ENCODE data around the gene ZNF800. TPM values are rescaled to one million over a fixed set of nuclear protein-coding genes. Genes with fewer than 3 reads are reported as not detected.
A peak's percentile ranks its signal among the peaks of the same experiment; 100 is the strongest.

The ZNF800 gene
- total and polyA plus RNA-seq, 9 donors = 10.0 to 33.2 (median 11.7) TPM

DNA sequence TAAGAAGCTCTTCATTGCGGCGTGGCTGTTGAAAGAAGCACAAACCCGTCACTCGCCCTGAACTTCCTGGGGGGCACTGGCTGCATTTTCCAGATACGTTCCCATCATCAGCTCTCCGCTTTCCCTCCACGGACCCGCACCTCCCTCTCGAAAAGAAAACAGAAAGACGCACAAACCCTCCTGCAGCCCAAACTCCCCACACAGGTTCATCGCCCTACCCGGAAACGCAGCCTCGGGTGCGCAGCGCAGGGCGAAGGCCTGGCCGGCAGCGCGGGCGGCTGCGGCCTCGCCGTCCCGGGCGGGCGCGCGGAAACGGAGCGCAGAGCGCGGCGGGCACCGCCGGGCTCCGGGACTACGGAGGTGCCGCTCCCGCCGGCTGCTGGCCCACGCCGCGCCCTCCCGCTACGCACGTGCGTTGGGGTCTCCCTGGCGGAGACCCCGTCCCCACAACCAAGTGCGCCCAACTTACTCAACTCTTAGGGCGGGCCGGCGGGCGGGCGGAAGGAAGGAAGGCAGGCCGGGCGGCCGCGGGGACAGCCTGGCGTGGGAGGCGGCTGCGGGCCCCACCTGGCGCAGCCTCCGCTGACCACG lies 822 bp downstream of the ZNF800 start:
- Histone ChIP-seq H3K9me3 (replicated peaks; ENCODE audit: control insufficient read depth, low read depth, low read length) (no peaks in the 10 kb centered on the region), H3K27ac (ENCODE audit: low read length) (peak overlapping the region; percentile 96), H3K4me3 (ENCODE audit: low read length) (peak overlapping the region; percentile 91), H3K4me1 (ENCODE audit: control insufficient read depth, insufficient read depth, low read length) (peaks cover 12% of the 10 kb centered on the region), H3K27me3 (ENCODE audit: control insufficient read depth, insufficient read depth, low read length) (peaks cover 2% of the 10 kb centered on the region), H3K36me3 (ENCODE audit: control insufficient read depth, insufficient read depth, low read length) (peaks cover 3% of the 10 kb centered on the region)
- WGBS (ENCODE audit: insufficient coverage) = under 1% methylated on average over 63 of the region's 66 CpGs
- DNase-seq = peak; percentile 15

DNA sequence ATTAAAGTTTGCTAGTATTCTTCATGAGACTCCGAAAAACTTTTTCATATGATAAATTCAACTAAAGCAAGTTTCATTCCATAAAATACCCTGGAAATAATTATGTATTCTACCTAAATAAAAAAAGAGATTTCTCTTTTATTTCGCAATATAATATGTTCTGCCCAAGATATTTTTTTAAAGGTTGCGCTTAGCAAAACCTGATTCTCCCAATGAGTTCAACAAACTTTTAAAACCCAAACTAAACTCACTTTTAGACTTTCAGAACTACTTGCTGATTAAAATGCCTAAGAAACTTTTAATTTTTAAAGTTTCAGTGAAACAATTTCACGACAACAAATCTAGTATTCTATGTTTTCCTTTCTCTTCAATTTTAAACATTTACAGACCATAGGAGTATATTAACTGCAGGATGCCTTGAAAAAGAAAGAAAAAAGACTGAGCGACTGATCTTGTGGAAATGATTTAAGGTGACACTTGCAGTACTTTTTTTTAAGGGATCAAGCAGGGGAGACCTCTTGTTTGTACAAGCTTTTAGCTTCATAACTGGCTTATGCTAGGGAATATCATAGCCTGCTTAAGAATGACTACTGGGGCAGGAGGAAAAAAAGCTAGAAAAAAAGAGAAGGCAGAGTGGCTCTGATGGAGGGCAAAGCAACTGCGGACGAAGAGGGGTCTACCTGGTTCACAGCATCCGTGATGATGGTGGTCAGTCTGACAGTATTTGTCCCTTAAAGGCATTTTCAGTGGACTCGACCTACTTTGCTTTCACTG lies 1.5 kb downstream of the ZNF800 start:
- peaks cover 12% of the 10 kb centered on the region for H3K4me1 ChIP-seq (ENCODE audit: control insufficient read depth, insufficient read depth, low read length)
- peaks cover 3% of the 10 kb centered on the region for H3K36me3 ChIP-seq (ENCODE audit: control insufficient read depth, insufficient read depth, low read length)
- no peaks in the 10 kb centered on the region for H3K27me3 ChIP-seq (ENCODE audit: control insufficient read depth, insufficient read depth, low read length)
- no peaks in the 10 kb centered on the region for H3K9me3 ChIP-seq (replicated peaks; ENCODE audit: control insufficient read depth, low read depth, low read length)
- peak overlapping the region; percentile 91 for H3K4me3 ChIP-seq (ENCODE audit: low read length)
- no peak for DNase-seq
- WGBS (ENCODE audit: insufficient coverage) = 40% methylated on average over 6 of the region's 9 CpGs
- H3K27ac ChIP-seq (ENCODE audit: low read length) = peak overlapping the region; percentile 53

DNA sequence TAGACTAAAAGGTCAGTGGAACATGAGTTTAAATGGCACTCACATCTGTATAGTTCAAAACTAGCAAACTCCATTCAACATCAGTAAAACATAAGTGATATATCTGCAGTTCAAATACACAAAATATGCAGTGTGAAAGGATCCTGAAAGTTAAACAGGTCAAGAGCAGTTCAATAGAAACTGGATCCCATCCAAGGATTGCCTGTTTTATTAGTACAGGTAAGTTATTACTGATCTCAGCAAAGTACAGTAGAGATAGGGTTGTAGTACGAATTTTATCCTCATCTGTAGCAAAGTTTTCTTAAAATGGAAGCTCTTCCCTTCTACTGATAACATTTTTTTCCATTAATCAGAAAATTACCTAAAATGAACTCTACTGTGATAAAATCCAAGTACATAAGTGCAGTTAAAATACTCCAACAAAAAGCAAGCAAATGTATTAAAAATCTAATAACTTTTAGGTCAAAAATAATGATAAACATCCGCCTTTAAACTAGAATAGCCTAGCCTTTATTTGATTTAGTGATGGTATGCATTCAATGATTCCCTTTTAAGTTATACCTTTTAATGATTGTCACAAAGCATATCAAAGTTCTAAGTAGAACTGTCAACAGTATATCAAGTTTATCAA lies 2.2 kb downstream of the ZNF800 start:
- no peak overlapping the region for H3K4me3 ChIP-seq (ENCODE audit: low read length)
- no peak overlapping the region for H3K27ac ChIP-seq (ENCODE audit: low read length)
- no peaks in the 10 kb centered on the region for H3K9me3 ChIP-seq (replicated peaks; ENCODE audit: control insufficient read depth, low read depth, low read length)
- H3K27me3 ChIP-seq (ENCODE audit: control insufficient read depth, insufficient read depth, low read length) = no peaks in the 10 kb centered on the region
- no peak for DNase-seq
- no CpG with 5 or more reads among the region's 2 CpGs for WGBS (ENCODE audit: insufficient coverage)
- H3K4me1 ChIP-seq (ENCODE audit: control insufficient read depth, insufficient read depth, low read length) = peaks cover 12% of the 10 kb centered on the region
- peaks cover 3% of the 10 kb centered on the region for H3K36me3 ChIP-seq (ENCODE audit: control insufficient read depth, insufficient read depth, low read length)

DNA sequence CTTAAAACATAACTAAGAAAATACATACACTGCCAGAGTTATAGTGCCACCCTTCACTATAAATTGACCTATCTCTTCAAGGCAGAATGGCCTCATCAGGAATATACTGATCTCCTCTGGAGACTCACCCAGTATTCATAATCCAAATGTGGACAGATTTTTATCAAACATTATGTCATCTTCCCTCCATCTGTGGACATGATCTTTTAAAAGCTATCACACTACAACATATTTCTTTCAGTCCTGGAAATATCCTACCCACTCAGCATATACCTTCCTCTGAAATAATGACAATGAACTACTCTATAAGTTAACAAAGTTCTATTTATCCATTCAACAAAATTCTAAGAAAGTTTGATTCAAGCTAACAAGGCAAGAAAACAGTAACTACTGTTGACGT lies 3.2 kb downstream of the ZNF800 start:
- Histone ChIP-seq H3K4me3 (ENCODE audit: low read length) (no peak overlapping the region), H3K9me3 (replicated peaks; ENCODE audit: control insufficient read depth, low read depth, low read length) (no peaks in the 10 kb centered on the region), H3K4me1 (ENCODE audit: control insufficient read depth, insufficient read depth, low read length) (peaks cover 12% of the 10 kb centered on the region), H3K36me3 (ENCODE audit: control insufficient read depth, insufficient read depth, low read length) (peaks cover 3% of the 10 kb centered on the region), H3K27ac (ENCODE audit: low read length) (no peak overlapping the region), H3K27me3 (ENCODE audit: control insufficient read depth, insufficient read depth, low read length) (no peaks in the 10 kb centered on the region)
- no CpG with 5 or more reads among the region's 1 CpG for WGBS (ENCODE audit: insufficient coverage)
- no peak for DNase-seq

DNA sequence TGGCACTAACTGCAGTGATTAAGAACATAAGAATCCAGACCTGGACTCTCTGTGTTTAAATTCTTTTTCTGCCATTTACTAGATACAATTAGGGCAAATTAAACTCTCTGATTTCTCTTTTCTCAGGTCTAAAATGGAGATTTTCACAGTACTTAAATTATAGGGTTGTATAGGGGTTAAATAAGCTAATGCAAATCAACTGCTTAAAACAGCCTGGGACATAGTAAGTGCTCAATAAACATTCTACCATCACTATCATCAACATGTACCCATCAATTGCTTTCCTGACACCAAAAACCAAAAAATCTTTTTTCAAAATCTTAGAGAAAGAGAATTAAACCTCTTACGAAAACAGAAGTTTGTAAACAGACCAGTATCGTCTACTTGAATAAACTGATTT lies 4.5 kb downstream of the ZNF800 start:
- Histone ChIP-seq H3K27ac (ENCODE audit: low read length) (no peak overlapping the region), H3K27me3 (ENCODE audit: control insufficient read depth, insufficient read depth, low read length) (no peaks in the 10 kb centered on the region), H3K4me3 (ENCODE audit: low read length) (no peak overlapping the region), H3K36me3 (ENCODE audit: control insufficient read depth, insufficient read depth, low read length) (peaks cover 3% of the 10 kb centered on the region), H3K4me1 (ENCODE audit: control insufficient read depth, insufficient read depth, low read length) (peaks cover 4% of the 10 kb centered on the region), H3K9me3 (replicated peaks; ENCODE audit: control insufficient read depth, low read depth, low read length) (no peaks in the 10 kb centered on the region)
- WGBS (ENCODE audit: insufficient coverage) = no CpG with 5 or more reads among the region's 2 CpGs
- no peak for DNase-seq

DNA sequence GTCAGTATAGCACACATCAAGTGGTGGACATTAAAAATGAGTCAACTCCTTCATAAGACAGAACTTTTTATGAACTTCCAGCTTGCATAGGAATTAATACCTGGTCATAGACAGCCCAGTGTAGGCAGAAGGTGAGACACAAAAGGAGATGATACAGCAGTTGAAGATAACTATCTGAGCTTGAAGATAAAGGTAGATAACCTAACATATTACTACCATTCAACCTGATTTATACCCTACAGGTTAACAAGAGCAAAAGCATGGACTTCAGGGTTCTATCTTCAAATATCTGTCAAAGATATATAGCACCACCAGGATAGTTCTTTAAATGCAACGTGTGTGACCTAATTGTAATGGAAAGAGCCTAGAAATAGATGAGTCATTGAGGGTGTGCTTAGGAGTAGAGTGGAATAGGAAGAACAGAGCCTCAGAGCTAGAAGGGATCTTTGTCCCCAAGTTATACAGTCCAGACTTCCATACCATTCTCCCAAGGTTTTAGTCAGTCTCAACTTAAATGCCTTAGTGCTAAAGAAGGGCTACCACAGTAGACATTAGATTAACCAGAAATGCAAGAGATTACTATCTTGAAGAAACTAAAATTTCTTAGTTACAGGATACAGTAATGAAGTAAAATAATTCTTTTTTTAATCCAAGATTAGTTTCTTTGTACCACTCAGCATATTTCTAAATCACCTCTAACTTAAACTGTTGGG lies 9.2 kb downstream of the ZNF800 start:
- H3K9me3 ChIP-seq (replicated peaks; ENCODE audit: control insufficient read depth, low read depth, low read length) = no peaks in the 10 kb centered on the region
- no peak overlapping the region for H3K27ac ChIP-seq (ENCODE audit: low read length)
- H3K36me3 ChIP-seq (ENCODE audit: control insufficient read depth, insufficient read depth, low read length) = peaks cover 3% of the 10 kb centered on the region
- no CpG with 5 or more reads among the region's 1 CpG for WGBS (ENCODE audit: insufficient coverage)
- H3K27me3 ChIP-seq (ENCODE audit: control insufficient read depth, insufficient read depth, low read length) = no peaks in the 10 kb centered on the region
- no peak overlapping the region for H3K4me3 ChIP-seq (ENCODE audit: low read length)
- DNase-seq = no peak
- no peaks in the 10 kb centered on the region for H3K4me1 ChIP-seq (ENCODE audit: control insufficient read depth, insufficient read depth, low read length)

DNA sequence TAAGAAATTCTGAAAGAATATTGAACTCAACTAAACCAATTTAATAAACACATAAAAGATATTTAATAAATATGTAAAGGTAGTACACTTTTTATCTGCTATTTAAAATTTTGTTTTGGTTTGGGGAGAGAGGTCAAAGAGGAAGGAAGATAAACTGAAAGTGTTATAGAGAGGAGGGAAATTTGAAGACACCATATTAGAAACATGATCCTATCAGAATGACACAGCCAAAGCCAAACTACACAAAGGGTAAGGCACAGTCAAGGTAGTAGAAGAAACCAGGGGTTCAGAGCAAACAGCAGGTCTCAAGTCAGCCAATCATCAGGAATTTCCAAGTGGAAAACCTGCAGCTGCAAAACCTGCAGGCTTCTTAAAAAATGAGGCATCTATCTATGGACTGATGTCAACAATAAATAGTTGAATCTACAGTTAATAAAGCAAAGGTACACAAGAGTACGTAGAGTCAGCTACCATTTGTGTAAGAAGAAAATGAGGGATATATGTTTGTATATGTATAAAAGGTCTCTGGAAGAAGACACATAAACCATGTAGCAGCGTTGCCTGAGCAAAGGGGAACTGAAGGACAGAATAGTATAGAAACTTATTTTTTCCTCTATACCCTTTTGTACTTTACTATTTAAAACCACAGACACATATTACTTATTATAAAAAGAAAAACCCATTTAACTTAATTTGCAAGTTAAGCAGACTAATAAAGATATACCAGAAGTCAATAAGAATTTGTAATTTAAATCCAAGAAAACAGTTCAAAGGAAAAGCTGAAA lies 10.0 kb downstream of the ZNF800 start:
- H3K27me3 ChIP-seq (ENCODE audit: control insufficient read depth, insufficient read depth, low read length) = no peaks in the 10 kb centered on the region
- H3K4me1 ChIP-seq (ENCODE audit: control insufficient read depth, insufficient read depth, low read length) = no peaks in the 10 kb centered on the region
- H3K4me3 ChIP-seq (ENCODE audit: low read length) = no peak overlapping the region
- H3K27ac ChIP-seq (ENCODE audit: low read length) = no peak overlapping the region
- peaks cover 3% of the 10 kb centered on the region for H3K36me3 ChIP-seq (ENCODE audit: control insufficient read depth, insufficient read depth, low read length)
- no peak for DNase-seq
- H3K9me3 ChIP-seq (replicated peaks; ENCODE audit: control insufficient read depth, low read depth, low read length) = no peaks in the 10 kb centered on the region
- WGBS (ENCODE audit: insufficient coverage) = no CpG with 5 or more reads among the region's 2 CpGs

DNA sequence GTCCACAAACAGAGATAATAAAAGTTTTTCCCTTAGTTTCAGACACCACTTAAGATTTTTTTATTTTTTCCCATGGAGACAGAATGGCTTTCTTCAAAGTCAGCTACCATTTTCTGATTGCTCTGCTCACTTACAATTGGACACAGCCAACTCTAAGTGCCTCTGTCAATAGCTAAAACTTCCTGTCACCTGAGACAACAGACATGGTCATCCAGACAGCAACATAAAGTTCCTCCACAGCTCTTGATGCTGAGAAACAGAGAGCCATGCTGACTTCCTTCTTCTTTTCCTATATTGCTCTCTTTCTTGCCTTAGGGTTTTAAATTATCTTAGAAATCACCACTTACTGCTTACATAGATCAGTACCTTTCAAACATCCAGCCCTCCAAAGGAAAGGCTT lies 12.0 kb downstream of the ZNF800 start:
- no peak for DNase-seq
- no peaks in the 10 kb centered on the region for H3K4me1 ChIP-seq (ENCODE audit: control insufficient read depth, insufficient read depth, low read length)
- no peak overlapping the region for H3K27ac ChIP-seq (ENCODE audit: low read length)
- H3K36me3 ChIP-seq (ENCODE audit: control insufficient read depth, insufficient read depth, low read length) = no peaks in the 10 kb centered on the region
- no peaks in the 10 kb centered on the region for H3K9me3 ChIP-seq (replicated peaks; ENCODE audit: control insufficient read depth, low read depth, low read length)
- no peak overlapping the region for H3K4me3 ChIP-seq (ENCODE audit: low read length)
- H3K27me3 ChIP-seq (ENCODE audit: control insufficient read depth, insufficient read depth, low read length) = no peaks in the 10 kb centered on the region

DNA sequence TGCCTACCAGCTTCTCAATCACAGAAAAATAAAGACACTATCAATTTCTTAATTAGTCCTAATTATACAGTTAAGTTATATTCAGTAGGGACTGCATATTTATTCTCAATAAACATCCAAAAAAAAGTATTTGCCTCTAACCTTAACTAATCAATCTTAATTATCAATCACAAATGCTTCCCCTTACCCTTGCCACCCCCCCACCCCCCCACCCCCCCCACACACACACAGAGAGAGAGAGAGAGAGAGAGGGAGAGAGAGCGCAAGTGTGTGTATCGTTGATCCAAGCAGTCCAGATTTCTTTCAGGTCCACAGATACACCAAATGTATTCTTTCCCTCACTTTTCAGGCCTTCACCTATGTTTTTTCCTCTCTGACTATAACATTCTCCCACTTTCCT lies 12.9 kb downstream of the ZNF800 start:
- Histone ChIP-seq H3K4me3 (ENCODE audit: low read length) (no peak overlapping the region), H3K9me3 (replicated peaks; ENCODE audit: control insufficient read depth, low read depth, low read length) (no peaks in the 10 kb centered on the region), H3K4me1 (ENCODE audit: control insufficient read depth, insufficient read depth, low read length) (no peaks in the 10 kb centered on the region), H3K27me3 (ENCODE audit: control insufficient read depth, insufficient read depth, low read length) (no peaks in the 10 kb centered on the region), H3K27ac (ENCODE audit: low read length) (no peak overlapping the region), H3K36me3 (ENCODE audit: control insufficient read depth, insufficient read depth, low read length) (peaks cover under 1% of the 10 kb centered on the region)
- DNase-seq = no peak
- no CpG with 5 or more reads among the region's 2 CpGs for WGBS (ENCODE audit: insufficient coverage)
